ENCODE measurements around the gene MSL3B.

The MSL3B gene

DNA sequence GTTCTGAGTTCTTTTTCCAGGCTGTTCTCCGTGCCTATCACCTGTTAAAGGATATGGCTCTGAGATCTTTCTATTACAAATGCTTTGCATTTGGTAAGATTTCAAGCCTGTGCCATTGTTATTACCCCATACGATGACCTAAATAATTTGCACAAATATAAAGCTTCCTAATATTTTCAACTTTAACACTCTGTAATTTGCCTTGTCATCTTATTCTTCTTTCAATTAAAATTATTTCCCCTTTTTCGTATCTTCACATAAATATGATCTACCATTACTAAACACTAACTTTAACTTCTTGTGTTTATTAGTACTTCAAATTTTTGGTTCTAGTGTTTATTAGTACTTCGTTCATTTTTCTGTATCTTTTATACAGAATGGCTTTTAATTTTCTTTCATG, 3.2 kb upstream of the MSL3B start:
- TF ChIP-seq YY1 (IDR thresholded peaks at IDR 0.05; ENCODE audit: low read depth) (no peak), USF1 (IDR thresholded peaks at IDR 0.05) (no peak), EGR1 (IDR thresholded peaks at IDR 0.05) (no peak), TEAD4 (IDR thresholded peaks at IDR 0.05) (no peak), CREB1 (IDR thresholded peaks at IDR 0.05; ENCODE audit: low read depth) (no peak), ZBTB7A (IDR thresholded peaks at IDR 0.05; ENCODE audit: low read depth) (no peak), FOXM1 (IDR thresholded peaks at IDR 0.05; ENCODE audit: borderline replicate concordance, low read depth) (no peak), NFIC (IDR thresholded peaks at IDR 0.05) (no peak), RAD21 (IDR thresholded peaks at IDR 0.05; ENCODE audit: low read depth) (no peak), TAF1 (IDR thresholded peaks at IDR 0.05; ENCODE audit: low read depth) (no peak), EP300 (IDR thresholded peaks at IDR 0.05; ENCODE audit: borderline replicate concordance) (no peak), CEBPB (IDR thresholded peaks at IDR 0.05) (no peak), TCF12 (IDR thresholded peaks at IDR 0.05; ENCODE audit: low read depth) (no peak)
- TF ChIP-seq, protein P1, sequence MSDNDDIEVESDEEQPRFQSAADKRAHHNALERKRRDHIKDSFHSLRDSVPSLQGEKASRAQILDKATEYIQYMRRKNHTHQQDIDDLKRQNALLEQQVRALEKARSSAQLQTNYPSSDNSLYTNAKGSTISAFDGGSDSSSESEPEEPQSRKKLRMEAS (IDR thresholded peaks at IDR 0.05): no peak
- TF ChIP-seq, protein P2, sequence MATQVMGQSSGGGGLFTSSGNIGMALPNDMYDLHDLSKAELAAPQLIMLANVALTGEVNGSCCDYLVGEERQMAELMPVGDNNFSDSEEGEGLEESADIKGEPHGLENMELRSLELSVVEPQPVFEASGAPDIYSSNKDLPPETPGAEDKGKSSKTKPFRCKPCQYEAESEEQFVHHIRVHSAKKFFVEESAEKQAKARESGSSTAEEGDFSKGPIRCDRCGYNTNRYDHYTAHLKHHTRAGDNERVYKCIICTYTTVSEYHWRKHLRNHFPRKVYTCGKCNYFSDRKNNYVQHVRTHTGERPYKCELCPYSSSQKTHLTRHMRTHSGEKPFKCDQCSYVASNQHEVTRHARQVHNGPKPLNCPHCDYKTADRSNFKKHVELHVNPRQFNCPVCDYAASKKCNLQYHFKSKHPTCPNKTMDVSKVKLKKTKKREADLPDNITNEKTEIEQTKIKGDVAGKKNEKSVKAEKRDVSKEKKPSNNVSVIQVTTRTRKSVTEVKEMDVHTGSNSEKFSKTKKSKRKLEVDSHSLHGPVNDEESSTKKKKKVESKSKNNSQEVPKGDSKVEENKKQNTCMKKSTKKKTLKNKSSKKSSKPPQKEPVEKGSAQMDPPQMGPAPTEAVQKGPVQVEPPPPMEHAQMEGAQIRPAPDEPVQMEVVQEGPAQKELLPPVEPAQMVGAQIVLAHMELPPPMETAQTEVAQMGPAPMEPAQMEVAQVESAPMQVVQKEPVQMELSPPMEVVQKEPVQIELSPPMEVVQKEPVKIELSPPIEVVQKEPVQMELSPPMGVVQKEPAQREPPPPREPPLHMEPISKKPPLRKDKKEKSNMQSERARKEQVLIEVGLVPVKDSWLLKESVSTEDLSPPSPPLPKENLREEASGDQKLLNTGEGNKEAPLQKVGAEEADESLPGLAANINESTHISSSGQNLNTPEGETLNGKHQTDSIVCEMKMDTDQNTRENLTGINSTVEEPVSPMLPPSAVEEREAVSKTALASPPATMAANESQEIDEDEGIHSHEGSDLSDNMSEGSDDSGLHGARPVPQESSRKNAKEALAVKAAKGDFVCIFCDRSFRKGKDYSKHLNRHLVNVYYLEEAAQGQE (IDR thresholded peaks at IDR 0.05; ENCODE audit: low read depth): no peak

- no peak for TF ChIP-seq TCF12 (IDR thresholded peaks at IDR 0.05; ENCODE audit: low read depth)
- no peak for TF ChIP-seq EGR1 (IDR thresholded peaks at IDR 0.05)
- no peak for TF ChIP-seq EP300 (IDR thresholded peaks at IDR 0.05; ENCODE audit: borderline replicate concordance)
- no peak for TF ChIP-seq ZBTB7A (IDR thresholded peaks at IDR 0.05; ENCODE audit: low read depth)
- no peak for TF ChIP-seq CREB1 (IDR thresholded peaks at IDR 0.05; ENCODE audit: low read depth)
- TF ChIP-seq, protein P1 (IDR thresholded peaks at IDR 0.05): no peak
- no peak for TF ChIP-seq TAF1 (IDR thresholded peaks at IDR 0.05; ENCODE audit: low read depth)
- TF ChIP-seq, protein P2 (IDR thresholded peaks at IDR 0.05; ENCODE audit: low read depth): no peak
- TF ChIP-seq USF1 (IDR thresholded peaks at IDR 0.05): no peak
- no peak for TF ChIP-seq CEBPB (IDR thresholded peaks at IDR 0.05)
- TF ChIP-seq NFIC (IDR thresholded peaks at IDR 0.05): no peak
- TF ChIP-seq RAD21 (IDR thresholded peaks at IDR 0.05; ENCODE audit: low read depth): no peak
- no peak for TF ChIP-seq YY1 (IDR thresholded peaks at IDR 0.05; ENCODE audit: low read depth)
- no peak for TF ChIP-seq TEAD4 (IDR thresholded peaks at IDR 0.05)
These were observed 1.7 kb downstream of the MSL3B start for GRCh38 chr2:233866479-233866878.

DNA sequence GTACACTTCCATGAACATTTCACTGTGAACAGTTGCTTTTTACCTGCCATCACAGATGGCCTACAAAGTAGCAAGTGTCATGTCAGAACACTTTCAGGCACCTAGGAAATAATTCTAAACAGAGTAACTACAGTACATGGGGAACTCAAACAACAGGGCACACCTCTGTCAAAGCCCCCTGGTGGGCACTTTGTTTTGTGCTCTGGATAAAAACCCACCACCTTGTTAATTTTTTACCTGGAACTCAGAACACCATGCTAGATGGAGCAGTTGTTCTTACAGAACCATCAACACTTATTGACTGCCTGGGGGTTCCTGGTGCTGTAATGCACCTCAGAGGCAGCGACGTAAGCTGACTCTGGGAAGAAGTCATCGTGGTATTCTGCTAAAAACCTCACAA, 2.3 kb downstream of the MSL3B start:
- TF ChIP-seq FOXM1 (IDR thresholded peaks at IDR 0.05; ENCODE audit: borderline replicate concordance, low read depth): no peak
- no peak for TF ChIP-seq TCF12 (IDR thresholded peaks at IDR 0.05; ENCODE audit: low read depth)
- TF ChIP-seq, protein P1 (IDR thresholded peaks at IDR 0.05): no peak
- TF ChIP-seq EGR1 (IDR thresholded peaks at IDR 0.05): no peak
- TF ChIP-seq USF1 (IDR thresholded peaks at IDR 0.05): no peak
- TF ChIP-seq RAD21 (IDR thresholded peaks at IDR 0.05; ENCODE audit: low read depth): no peak
- TF ChIP-seq CEBPB (IDR thresholded peaks at IDR 0.05): no peak
- TF ChIP-seq YY1 (IDR thresholded peaks at IDR 0.05; ENCODE audit: low read depth): no peak

- no peak for TF ChIP-seq ZBTB7A (IDR thresholded peaks at IDR 0.05; ENCODE audit: low read depth)
- TF ChIP-seq, protein P2 (IDR thresholded peaks at IDR 0.05; ENCODE audit: low read depth): no peak
- TF ChIP-seq TCF12 (IDR thresholded peaks at IDR 0.05; ENCODE audit: low read depth): no peak
- TF ChIP-seq, protein P1 (IDR thresholded peaks at IDR 0.05): no peak
- no peak for TF ChIP-seq NFIC (IDR thresholded peaks at IDR 0.05)
- no peak for TF ChIP-seq EP300 (IDR thresholded peaks at IDR 0.05; ENCODE audit: borderline replicate concordance)
- TF ChIP-seq YY1 (IDR thresholded peaks at IDR 0.05; ENCODE audit: low read depth): no peak
- no peak for TF ChIP-seq TEAD4 (IDR thresholded peaks at IDR 0.05)
- TF ChIP-seq EGR1 (IDR thresholded peaks at IDR 0.05): no peak
- TF ChIP-seq FOXM1 (IDR thresholded peaks at IDR 0.05; ENCODE audit: borderline replicate concordance, low read depth): no peak
These were observed 5.9 kb downstream of the MSL3B start for GRCh38 chr2:233862261-233862768.
